K562 treated with DMSO at 1 percent for 48 hours (cell line): ENCODE measurements around the gene CHST13. TPM values are rescaled to one million over a fixed set of nuclear protein-coding genes. Genes with fewer than 3 reads are reported as not detected.

Experiments used
- total RNA-seq: library from RNA; unstranded; fragments of 300-600 nt; gene quantifications from 2 replicates; pipeline ENCODE4 v1.2.3, GENCODE V29; 2022; ENCODE audit warnings: low replicate concordance; ENCODE audit errors: extremely low read depth

CHST13 gene, protein sequence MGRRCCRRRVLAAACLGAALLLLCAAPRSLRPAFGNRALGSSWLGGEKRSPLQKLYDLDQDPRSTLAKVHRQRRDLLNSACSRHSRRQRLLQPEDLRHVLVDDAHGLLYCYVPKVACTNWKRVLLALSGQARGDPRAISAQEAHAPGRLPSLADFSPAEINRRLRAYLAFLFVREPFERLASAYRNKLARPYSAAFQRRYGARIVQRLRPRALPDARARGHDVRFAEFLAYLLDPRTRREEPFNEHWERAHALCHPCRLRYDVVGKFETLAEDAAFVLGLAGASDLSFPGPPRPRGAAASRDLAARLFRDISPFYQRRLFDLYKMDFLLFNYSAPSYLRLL
- not detected in 2 replicates for total RNA-seq

DNA sequence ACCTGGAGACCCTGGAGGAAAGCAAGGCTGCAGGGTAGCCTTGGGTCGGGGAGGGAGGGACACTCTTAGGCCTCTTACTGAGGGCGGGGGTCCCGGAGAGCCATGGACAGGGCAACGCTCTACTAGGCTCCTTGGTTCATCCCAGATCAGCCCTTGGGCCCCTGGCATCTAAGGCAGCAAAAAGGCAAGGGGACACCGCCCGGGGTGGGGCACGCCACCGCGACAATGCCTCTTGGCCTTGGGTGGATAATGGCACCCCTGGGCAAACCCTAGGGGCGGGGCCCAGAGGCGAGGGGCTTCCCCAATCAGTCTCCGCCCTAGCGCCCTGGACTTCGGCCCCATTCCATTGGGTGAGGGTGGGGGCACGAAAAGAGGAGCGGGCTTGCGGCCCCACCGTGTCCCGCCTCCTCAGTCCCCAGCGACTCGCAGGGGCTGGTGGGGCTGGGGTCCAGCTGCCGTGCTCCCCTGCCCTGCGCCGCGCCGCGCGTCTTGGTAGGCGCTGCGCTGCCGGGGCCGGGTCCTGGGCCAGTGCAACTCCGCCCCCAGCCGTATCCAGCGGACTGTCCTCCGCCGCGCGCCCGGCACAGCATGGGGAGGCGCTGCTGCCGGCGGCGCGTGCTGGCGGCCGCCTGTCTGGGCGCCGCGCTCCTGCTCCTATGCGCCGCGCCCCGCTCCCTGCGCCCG is at the start of gene CHST13:
Gene CHST13 (plus strand): TSS at position 411 of the 684 bp plus-strand sequence. CDS start 178 bp downstream, at position 589.

DNA sequence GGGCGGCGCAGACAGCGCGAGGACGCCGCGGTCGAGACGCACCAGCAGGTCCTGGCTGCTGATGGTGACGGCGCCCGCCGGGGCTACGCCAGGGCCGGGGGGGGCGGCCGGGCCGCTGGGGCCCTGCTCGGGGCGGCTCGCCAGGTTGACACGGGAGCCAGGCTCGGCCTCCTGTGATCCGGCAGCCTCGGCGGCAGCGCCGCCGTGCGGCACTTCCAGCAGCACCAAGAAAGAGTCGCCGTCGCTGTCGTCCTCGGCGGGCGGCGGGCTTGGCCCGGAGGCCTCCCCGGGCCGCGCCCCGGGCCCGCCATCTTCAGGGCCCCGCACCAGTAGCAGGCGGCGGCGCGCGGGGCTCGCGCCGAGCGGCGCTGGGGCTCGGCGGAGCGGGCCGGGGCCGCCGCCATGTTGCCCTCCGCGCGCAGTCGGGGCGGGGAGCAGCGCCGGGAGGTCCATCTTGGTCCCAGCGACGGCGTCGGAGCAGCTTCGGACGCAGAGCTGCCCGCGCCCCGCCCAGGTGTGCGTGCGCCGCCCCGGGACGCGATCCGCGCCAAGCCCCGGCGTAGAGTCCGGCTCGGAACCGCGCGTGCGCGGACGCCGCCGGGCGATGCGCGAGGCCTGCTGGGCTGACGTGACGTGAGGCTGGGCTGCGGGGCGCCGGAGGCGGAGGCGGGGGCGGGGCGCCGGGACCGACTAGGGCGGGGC is 48.4 kb upstream of the CHST13 start, which contains the start of gene ZXDC:
Gene ZXDC (minus strand): TSS at position 479 of the 702 bp plus-strand sequence. CDS start 26 bp downstream, at position 453.

DNA sequence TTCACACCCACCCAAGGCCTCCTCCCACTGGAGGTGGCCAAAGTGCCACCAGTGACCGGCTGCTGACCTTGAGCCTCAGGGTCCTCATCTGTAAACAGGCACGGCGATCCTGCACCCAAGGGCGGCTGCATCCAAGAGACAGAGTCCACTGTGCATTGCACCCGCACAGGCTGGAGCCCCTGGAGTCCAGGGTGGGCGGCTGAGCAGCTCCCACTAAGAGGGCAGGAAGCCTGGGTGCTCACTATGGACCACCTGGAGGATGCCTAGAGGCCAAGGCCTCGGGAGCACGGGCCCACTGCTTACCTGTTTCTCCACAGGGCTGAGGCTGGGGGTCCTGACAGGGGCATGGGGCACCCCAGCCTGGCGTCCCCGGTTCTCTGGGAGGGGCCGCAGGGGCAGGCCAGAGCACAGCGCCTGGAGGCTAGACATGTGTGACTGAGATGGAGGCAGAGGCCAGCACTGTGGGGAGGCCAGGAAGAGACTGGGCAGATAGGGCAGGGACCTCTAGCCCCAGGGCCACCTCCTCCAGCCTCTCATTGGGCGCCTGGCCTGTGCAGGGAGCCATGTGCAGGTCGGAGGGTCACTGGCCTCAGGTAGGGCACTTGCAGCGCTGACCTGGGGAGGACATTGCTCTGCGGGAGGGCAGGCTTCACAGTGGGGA is 6.5 kb upstream of the CHST13 start, which contains the start of gene UROC1:
Gene UROC1 (minus strand): TSS at position 483 of the 661 bp plus-strand sequence. CDS start 54 bp downstream, at position 429.

DNA sequence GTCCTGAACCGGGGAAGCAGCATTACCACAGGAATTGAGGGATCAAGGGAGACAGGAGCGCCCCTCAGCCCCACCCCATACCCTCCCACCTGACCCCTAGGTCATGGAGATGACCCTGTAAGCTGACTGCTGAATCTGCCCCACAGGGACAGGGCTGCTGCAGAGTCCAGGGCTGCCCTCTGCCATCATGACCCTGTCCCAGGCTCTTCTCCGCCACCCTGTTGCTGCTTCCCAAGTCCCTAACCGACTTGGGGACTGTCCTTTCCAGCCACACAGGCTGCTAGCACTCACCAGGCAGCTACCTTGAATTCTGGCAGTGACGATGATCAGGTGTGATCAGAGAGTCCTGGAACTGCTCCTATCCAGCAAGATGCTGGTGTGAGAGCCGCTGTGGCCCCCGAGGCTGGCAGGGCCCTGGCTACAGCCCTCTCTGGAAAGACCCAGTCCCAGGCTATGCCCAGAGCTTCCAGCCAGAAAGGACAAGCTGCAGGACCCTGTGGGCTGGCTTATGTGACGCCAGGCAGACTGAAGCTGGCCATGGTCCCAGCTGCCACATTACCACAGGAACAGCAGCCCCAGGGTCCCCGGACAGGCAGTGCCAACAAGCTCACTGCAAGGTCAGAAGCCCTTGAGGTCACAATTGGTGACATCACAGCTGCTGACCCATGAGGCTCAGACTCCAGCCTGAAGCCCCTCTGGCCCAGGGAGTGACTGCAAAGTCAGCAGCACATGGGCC is 34.5 kb downstream of the CHST13 start, which contains the start of gene C3orf22:
Gene C3orf22 (minus strand): TSS at position 597 of the 736 bp plus-strand sequence. CDS start 5,542 bp downstream, outside the sequence.

Other genes with a start within 250 kb of the CHST13 start
- not detected in 2 replicates for gene KLF15, start 166.7 kb upstream of the CHST13 start, total RNA-seq
- gene CFAP100, start 129.2 kb upstream of the CHST13 start, total RNA-seq, result not detected in 2 replicates
- not detected in 2 replicates for gene ZXDC, start 48.3 kb upstream of the CHST13 start, total RNA-seq
- not detected in 2 replicates for gene UROC1, start 6.4 kb upstream of the CHST13 start, total RNA-seq
- gene C3orf22, start 34.8 kb downstream of the CHST13 start, total RNA-seq, result not detected in 2 replicates
- not detected in 2 replicates for gene TXNRD3, start 131.0 kb downstream of the CHST13 start, total RNA-seq
- not detected in 2 replicates for gene CHCHD6, start 180.1 kb downstream of the CHST13 start, total RNA-seq